ENCODE results near the gene PITPNM3.

GRCh38 chr17:6573982-6574686 is 17.8 kb upstream of the PITPNM3 start:
- TF ChIP-seq CTCF (IDR thresholded peaks at IDR 0.05): no peak
- no peak for TF ChIP-seq POLR2A (IDR thresholded peaks at IDR 0.05)

Data from heart left ventricle (tissue), 13 donors.